Stimulated activated CD4-positive, alpha-beta T cell treated with anti-CD3 and anti-CD28 coated beads, Interleukin-2, amount 100 ng/mL, for 48 hours (primary cell): Measurements from ENCODE around the gene STAC.

ENCODE experiments used
- DNase-seq, 2 donors: peaks; one replicate each; pipeline ENCODE4 v3.0.0-alpha.2; 2020

Gene STAC, protein sequence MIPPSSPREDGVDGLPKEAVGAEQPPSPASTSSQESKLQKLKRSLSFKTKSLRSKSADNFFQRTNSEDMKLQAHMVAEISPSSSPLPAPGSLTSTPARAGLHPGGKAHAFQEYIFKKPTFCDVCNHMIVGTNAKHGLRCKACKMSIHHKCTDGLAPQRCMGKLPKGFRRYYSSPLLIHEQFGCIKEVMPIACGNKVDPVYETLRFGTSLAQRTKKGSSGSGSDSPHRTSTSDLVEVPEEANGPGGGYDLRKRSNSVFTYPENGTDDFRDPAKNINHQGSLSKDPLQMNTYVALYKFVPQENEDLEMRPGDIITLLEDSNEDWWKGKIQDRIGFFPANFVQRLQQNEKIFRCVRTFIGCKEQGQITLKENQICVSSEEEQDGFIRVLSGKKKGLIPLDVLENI

DNA sequence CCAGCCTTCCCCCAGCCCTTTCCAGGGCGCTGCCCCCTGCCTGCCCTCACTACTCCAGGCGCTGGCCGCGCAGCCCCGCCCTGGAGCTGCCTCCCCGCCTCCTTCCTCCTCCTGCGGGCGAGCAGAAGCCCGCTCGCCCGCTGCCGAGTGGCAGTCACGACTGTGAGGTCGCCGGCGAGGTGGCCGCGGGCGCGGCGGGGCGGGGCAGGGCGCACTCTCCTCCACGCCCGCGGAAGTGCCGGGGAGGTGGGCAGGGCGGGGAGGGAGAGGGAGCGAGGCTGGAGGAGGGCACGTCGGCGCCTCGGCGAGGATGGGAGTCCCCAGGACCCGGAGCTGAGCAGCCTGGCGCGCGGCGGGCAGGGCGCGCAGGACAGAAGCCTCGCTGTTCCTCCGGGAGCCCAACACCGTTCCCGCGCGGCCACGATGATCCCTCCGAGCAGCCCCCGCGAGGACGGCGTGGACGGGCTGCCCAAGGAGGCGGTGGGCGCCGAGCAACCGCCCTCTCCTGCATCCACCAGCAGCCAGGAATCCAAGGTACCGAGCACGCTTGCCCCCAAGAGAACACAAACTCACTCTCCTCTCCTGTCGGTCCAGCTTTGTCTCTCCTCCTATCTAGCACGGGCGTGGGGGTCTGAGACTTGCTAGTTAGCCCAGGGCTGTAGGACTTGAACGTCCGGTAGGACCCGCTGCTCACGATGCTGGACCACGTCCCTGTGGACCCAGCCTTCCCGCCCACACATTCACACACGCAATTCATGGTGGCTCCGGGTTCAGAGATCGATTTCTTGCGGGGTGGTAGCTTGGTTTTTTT, at the start of gene STAC:
TSS of gene STAC (plus strand) at position 284 of the 811 bp plus-strand sequence. CDS start at position 424, 140 bp downstream.
- no peak for DNase-seq

DNA sequence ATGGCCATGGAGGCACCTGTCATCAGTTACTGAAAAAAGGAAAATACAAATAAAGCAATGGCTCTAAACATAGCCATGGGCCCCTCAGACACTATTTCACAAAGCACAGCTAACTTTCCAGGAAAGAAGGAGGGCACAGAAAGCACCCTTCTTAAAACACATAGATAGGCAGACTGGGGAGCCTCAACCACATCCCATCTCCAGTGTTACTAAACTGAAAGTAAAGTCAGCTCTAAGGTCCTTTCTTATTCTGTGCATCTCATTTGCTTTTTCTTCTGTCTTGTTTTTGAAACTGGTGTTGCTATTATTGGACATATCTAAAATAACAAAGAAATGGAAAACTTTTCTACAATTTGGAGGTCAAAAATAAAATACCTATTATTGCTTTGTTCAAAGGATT, 48.2 kb upstream of the STAC start:
- DNase-seq = no peak

DNA sequence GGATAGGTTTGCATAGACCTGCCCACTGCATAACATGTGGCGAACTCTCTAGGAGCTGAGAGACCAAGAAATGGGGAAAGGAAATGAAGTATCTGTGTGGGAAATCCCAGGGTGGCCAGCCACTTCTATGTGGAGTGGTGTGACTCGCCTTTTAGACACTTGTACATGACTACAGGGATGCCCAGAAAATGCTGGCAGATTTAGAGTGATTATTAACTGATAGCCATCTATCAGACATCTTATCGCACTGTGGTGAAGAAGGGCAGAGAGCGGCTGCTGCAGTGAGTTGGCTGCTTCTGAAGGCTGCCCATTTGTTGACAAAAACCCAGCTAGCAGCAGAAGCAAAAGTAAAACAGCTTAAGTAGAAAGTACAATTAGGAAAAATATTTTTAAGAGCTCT, 18.1 kb upstream of the STAC start:
- DNase-seq = no peak

DNA sequence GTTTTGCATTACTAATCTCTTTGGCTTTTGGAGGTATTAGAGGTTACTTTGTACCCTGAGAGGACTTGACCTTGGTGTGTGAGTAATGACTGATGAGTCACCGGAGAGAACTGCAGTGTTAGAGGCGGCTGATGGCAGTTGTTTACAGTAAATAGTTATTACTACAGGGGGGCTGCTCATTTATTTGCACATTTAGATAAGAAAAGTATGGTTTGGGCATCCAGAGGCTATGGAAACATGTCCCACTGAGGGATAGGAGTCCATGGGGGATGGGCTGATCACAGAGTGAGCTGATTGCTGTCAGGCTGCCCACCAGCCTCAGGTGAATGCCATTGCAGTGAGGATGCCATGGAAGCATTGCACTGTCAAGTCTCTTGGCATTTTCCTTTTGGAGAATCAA, 17.3 kb upstream of the STAC start:
- DNase-seq = no peak

DNA sequence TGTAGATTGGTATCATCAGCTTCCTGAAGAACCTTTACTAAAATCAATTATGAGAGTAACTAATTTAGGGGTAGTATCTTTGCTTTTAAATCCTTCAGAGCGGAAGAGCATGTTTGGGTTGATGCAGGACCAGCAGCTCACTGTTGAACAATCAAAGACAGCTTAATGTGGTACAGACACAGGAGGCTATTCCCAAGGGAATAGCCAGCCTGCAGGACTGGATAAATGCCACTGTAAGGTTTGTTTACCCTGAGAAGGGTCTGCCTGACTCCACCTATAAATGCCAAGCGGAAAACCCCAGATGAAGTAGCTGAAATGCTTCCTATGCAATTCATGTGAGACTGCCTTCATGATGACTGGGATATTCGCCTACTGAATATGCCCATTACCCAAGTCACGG, 16.0 kb upstream of the STAC start:
- DNase-seq = no peak

DNA sequence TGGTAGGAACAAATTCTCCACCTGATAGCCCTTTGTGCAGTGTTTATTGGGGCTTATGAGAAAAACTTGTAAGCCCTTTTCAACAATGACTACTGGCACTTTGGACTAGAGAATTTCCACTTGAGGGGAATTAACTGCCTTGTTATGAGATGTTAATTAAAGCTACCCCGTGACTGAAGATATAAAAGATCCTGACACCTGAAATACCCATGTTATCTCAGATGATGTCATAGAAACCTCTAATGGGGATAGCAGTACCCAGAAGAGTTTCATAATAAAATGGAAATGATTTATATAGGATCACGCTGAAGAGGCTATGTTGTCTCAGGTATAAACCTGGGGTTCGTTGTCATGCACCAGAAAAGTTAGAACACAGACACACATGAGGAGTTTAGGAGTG, 14.5 kb upstream of the STAC start:
- DNase-seq = no peak

DNA sequence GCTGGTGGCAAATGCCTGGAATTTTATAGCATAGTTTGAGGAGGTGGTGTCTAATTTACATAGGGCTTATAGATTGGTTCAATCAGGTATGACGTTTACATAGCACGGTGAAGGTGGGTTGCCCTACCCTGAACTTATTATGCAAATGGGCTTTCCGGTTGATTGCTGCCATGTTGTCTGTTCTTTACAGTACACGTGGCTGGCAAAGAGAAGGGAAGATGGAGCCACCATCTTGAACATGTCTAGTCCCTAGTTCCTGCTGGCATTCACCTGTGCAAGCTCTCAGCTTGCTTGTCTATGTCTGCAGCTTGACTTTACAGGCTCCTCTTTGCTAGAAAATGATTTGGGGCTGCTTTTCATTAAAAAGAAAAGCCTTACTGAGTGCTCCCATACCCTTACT, 14.0 kb upstream of the STAC start:
- no peak for DNase-seq

DNA sequence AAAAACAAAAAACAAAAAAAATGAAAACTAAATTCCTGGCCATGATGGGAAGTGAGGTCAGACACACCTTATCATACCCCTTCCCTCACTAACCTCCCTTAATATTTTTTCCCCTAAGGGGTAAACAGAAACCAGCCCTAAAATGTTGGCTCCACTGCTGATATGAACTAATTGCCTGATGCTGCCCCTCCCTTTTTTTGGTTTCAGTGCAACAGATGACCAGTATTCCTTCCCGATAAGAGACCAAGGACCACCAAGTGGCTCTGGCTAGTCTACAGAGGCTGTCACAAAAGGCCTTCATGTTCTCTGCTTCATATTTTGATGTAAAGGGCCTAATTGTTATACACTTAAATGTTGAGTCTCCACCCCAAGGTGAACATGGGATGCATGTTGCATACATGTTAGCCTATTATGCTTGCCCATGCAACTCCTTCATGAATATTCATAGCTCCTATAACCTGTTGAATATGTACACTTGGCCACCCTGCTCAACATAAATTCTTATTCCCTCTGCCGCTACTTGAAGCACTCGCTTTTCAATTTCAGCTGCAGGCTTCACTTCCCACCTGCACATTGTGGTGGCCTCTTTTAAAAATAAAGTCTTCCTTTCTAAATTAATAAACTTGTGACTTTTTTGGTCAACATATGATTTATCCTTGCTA, 12.3 kb upstream of the STAC start:
- DNase-seq = no peak

DNA sequence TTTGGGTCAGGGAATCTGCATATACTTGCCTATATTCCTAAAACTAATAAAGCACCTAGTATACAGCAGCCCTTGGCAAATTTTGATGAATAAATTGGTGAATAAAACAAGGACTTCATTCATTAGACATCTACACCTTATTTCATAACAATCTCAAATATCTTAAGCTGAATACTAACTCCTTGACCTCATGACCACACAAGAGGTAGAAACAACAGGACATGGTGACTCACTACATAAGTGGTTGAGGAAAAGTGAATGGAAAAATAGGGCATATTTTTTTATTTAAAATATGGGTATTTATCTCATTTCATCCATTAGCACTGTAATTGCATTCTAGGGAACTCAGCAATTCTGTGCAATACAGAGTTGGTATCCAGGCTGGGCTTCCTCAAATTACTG, 7.8 kb upstream of the STAC start:
- no peak for DNase-seq

DNA sequence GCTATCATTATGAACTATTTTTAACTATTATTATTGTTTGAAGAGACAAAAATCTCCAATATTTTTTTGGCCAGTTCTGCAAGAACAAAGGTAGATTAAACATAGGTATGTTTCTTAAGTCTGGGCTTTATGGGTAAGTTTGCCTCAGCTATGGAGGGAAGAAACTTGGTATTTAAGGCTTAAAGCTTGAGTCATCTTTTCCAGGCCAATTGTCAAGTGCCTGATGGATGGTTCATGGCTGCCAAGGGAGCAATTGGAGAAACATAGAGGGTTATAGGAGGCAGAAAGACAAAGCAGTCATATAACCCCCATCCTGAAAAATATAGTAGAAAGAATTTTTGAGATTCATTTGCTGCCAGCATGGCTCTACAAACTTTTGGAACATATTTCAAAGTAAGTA, 7.2 kb upstream of the STAC start:
- no peak for DNase-seq

DNA sequence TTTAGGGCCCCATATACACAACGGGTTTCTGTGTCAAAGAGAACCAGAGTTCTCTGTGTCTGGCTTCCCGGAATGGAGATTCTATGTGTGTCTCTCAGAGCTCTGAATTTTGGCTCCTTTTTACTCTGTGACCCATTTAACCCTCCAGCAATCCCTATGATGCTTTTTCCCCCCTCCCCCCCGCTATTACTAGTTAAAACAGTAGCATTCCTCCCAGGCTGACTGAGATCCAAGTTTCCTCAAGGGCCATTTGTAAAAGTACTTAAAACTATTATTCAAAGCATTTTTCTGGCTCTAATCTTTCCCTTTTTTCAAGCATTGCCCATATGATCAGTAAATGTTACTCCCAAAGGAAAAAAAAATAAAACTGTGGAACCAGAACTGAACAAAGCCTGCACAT, 6.6 kb upstream of the STAC start:
- no peak for DNase-seq

DNA sequence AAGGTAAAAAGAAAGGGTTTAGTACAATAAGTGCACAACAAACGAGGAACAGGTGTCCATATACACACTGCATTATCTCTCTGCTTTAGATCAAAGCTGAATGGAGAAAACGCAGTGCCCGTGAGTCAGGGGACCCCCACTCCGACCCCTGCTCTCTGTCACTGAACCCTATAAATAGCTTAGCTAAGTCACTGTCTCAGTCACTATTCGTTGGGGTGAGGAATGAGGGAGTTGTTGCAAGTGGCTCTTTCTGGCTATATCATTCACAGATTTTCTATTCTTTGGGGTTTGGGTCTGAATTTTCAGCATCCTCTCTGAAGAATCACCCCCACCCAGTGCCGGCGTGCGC, 458 bp upstream of the STAC start:
- DNase-seq = no peak

DNA sequence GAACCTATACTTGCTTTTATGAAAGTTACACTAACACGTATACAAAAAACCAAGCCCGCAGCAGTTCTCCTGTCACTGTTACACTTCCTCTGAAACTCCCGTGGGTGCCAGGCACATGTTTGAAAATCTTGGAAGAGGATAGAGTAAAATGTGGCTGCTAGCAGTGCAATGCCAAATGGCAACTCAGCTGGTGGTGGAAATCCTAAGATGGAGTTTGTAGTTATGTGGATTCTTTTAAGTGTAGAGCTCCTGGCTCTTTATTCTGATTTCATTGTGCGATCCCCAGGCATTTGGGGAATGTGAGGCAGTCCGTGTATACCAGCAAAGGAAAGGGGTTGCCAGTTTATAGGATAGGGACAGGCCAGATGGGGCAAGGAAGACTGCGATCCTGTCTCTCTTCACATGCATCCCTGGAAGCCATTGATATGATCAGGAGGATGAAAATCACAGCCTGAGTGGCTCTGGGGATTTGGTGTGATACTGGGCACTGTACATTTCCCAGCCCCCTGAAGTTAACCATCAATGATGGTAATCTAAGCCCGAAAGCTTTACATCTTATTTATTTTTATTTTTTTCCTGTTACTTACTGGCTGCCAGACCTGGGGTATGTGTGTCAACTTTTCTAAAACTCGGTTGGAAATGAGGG, 1.1 kb downstream of the STAC start:
- no peak for DNase-seq

DNA sequence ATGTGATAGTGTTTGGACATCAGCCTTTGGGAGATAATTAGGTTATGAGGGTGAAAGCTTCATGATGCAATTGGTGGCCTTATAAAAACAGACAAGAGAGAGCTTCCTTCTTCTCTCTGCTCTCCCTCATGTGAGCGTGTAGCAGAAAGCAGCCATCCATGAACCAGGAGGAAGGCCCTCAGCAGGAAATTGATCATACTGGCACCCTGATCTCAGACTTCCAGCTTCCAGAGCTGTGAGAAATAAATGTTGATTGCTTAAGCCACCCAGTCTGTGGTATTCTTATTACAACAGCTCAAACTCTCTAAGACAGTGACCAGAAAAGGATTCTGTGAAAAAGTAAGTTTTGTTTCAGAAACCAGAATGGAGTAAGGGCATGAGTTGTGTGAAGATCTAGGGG, 13.3 kb downstream of the STAC start:
- DNase-seq = no peak

DNA sequence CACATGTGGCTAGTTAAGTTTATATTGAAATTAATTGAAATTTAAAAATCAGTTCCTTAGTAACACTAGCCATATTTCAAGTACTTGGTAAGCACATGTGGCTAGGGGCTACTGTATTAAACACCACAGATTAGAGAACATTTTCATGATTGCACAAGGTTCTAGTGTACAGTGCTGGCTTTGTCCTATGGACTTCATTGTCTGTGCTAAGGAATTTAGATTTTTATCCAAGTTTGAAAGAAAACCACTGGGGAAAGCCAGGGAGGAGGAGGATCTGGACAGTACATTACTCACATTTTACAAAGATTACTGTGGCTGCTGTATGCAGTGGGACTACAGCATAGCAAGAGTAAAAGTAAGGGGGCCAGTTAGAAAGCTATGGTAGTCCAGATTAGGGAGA, 13.9 kb downstream of the STAC start:
- no peak for DNase-seq

DNA sequence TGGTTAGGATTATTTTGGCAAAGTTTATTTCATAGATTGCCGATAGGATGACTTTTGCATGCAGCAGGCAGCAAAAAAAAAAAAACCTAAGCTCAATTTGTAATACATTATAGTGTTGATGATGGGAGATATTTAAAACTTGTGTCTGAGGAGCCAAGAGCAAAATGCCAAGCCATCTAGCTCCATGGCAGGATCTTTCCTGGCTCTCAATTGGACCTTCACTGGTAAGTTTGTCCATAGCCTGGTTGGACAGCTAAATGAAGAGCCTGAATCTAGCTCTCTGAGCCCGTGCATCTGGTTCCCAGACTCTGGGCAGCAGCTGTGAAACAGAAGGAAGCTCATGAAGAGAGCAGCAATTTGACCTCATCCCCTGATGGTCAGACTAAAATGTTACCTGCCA, 17.5 kb downstream of the STAC start:
- no peak for DNase-seq

DNA sequence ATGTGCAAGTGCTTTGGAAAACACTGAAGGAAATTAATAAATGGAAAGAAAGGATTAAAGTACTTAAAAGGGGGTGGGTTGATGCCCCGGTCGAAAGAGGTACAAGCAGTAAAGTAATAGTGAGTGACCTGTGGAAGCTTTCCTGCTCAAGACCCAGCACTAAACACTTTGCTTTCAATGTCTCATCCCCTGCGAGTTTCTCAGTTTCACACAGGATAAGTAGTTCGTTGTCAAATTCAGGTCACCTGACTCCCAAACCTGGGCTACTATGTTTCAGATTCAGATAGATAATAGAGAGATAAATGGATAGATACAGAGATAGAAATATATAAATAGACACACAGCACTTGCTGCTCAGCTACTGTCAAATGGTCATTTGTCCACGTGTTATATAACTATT, 19.6 kb downstream of the STAC start:
- DNase-seq = no peak

DNA sequence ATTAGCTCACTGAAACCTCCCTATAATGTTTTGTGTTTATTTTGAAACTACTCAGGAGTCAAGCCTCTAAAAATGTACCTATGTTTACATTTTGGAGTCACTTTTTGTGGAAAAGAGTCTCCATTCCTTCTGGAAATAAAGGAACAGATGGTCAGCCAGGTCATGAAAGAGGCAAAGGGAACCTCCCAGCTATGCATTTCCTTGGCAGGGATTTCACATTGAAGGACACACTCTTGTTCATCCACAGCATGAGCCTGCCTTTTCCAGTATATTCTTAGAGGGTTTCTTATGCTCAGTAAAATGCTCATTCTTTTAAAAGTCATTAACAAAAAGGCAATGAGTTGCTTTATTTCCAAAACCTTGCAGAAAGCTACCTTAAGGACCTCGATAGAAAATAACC, 20.8 kb downstream of the STAC start:
- DNase-seq = no peak

DNA sequence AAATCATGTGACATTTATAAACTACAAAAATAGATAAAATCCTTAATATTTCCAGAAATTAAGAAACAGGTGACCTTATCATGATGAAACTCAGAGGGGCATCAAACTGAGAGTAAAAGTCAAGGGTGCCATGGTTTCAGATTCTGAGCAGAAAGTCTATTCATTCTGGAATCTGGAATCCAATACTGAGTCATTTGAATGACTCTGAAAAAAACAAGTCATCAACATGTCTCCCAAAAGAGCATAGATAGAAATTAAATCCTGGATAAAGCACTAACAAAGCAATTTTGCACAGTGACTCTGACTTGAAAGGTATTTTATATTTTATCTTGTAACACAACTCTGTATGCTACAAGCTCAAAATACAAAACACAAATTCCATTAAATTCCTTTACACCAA, 23.4 kb downstream of the STAC start:
- DNase-seq = no peak

DNA sequence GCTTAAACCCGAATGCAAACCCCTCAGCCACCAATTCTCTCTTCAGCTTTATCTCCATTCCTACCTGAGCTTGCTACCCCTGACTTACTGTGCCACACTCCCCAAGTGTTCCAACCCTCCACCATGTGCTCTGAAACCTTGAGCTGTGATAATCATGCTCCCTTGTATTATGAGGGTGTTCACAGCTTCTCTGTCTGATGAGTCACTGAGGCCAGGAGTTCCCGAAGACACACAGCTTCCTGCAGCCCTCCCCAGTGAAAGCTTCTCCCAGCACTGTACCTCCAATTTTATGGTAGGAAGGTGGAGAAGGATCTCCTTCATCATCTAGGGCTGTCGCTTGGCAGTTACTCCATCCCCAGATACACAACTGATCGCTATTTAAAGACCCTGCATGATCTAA, 24.9 kb downstream of the STAC start:
- no peak for DNase-seq

DNA sequence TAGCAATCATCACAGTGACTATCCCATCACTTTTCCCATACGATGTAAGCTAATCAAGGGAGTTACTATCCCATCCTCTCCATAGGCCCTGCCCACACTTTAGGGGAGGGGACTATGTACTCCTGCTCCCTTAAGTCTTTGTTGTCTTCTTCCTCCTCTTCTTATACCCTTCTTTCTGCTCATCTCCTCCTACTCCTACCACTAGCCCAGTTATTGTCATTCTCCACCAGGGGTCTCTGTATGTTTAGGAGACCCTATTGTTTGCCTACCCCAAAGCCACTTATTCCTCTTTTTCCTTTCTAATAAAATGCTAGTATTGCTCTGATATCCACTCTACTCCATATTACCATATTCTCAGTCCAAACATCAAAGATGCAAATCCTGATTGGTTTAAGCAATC, 27.8 kb downstream of the STAC start:
- DNase-seq = no peak

DNA sequence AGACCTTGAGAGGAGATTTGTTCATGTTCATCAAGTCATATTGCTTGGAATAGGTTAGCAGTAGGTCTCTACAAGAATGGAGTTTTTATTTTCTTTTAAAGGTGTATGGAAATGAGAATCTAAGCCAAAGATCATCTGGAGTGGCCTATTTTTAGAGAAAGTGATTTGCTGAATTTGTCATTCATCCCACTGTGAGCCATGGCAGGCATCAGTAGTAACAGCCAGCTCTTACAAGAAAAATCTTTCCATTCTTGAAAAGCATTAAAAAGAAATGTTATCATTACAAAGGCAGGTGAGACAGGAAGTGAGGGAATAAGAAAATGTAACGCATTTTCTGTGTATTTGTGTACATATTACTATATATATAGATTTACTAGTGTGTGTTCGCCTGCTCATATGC, 29.6 kb downstream of the STAC start:
- no peak for DNase-seq

DNA sequence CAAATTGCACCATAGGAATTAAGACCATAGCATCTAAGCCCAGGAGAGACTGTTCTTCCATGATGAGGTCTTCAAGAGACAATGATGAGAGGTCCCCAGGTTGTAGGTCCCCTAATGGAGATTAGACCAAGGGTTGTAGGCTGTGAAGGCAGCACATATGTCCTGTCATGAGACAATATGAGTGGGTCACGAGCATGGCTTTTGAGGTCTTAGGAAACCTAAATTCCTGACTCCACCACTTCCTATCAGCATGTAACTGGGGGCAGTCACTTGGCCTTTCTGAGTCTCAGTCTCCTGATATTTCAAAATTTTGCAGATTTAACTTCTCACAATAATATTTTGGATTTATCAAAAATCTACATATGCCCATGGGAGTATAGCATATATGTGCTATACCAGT, 31.3 kb downstream of the STAC start:
- DNase-seq = no peak

DNA sequence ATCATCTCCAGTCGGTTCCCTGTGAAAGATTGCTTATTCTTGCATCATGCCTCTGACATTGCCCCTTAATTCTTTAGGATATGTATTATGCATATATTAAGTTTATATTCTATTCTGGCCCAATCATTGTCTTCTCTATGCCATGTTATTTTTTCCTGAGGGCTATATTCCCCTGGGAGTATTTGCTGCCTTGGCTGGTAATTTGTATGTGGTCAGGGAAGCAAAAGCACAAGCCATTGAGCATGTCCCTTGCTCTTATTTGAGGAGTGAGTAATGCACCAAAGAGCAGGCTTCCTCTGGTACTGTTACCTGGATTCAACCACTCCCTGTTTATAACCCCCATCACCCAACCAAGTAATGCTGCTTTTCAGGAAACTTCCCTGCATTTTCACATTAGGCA, 36.3 kb downstream of the STAC start:
- no peak for DNase-seq
